Measurements from ENCODE around the gene AS3MT. TPM values are rescaled to one million over a fixed set of nuclear protein-coding genes. Genes with fewer than 3 reads are reported as not detected.

The AS3MT gene
- total RNA-seq, 6 experiments from 2014 or later, result 5.3 to 23.2 (median 14.4) TPM

DNA sequence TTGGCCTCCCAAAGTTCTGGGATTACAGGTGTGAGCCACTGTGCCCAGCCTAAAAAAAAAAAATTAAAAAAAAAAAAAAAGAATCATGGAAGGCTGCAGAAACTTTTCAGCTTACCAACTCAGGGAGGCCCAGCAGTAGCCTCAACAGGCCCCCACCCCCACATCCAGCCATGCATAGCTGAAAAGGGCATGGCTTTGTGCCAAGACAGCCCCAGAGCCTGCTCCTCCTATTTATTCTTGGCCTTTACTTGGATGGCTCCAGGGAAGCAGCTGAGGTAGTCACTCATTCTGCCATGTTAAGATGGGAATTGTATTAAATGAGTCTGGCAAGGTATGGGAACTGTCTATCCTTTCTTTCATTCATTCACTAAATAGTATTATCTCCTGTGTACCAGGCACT is 35.1 kb downstream of the AS3MT start:
- TF ChIP-seq, protein P1, sequence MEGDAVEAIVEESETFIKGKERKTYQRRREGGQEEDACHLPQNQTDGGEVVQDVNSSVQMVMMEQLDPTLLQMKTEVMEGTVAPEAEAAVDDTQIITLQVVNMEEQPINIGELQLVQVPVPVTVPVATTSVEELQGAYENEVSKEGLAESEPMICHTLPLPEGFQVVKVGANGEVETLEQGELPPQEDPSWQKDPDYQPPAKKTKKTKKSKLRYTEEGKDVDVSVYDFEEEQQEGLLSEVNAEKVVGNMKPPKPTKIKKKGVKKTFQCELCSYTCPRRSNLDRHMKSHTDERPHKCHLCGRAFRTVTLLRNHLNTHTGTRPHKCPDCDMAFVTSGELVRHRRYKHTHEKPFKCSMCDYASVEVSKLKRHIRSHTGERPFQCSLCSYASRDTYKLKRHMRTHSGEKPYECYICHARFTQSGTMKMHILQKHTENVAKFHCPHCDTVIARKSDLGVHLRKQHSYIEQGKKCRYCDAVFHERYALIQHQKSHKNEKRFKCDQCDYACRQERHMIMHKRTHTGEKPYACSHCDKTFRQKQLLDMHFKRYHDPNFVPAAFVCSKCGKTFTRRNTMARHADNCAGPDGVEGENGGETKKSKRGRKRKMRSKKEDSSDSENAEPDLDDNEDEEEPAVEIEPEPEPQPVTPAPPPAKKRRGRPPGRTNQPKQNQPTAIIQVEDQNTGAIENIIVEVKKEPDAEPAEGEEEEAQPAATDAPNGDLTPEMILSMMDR (IDR thresholded peaks at IDR 0.05), result no peak
- no peak for TF ChIP-seq POLR2A (IDR thresholded peaks at IDR 0.05)
- H3K4me1 ChIP-seq, result no peaks in the 10 kb centered on the region
- DNase-seq (no peak), ATAC-seq (no peak)
- no peak overlapping the region for H3K27ac ChIP-seq
- no peak overlapping the region for H3K4me3 ChIP-seq
- no peaks in the 10 kb centered on the region for H3K27me3 ChIP-seq
- no peaks in the 10 kb centered on the region for H3K9me3 ChIP-seq
- H3K36me3 ChIP-seq, result peaks cover 0 to 8% (median 0%) of the 10 kb centered on the region in 4 donors
- intact Hi-C loops (cut with DNase I), result loop anchor here (5.0 to 10.0 kb wide), 2 partner anchors 72 to 170 kb away; no protein-coding TSS in a partner anchor

DNA sequence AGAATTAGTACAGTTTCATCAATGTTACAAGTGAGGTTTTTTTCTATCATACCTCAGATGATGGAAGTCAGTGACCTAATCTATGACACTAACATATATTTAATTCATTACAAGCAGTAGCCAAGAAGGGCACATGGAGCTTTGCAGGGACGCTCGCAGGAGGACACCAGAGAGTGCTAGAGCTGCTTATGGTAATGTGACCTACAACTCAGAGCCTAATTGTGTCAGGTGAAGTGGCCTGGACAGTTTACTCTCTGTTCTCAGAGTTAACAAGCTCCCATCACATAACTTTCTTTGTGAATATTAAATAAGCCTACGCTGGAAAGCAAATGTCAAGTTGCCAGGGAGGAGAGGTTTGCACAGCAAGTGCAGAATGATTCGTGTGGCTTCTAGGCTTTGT is 37.2 kb downstream of the AS3MT start:
- TF ChIP-seq POLR2A (IDR thresholded peaks at IDR 0.05), result no peak
- TF ChIP-seq, protein P1 (IDR thresholded peaks at IDR 0.05), result no peak
- Histone ChIP-seq H3K4me1 (no peaks in the 10 kb centered on the region), H3K4me3 (no peak overlapping the region), H3K27ac (no peak overlapping the region), H3K9me3 (no peaks in the 10 kb centered on the region), H3K27me3 (no peaks in the 10 kb centered on the region), H3K36me3 (peaks cover 0 to 5% (median 0%) of the 10 kb centered on the region in 4 donors)
- WGBS (ENCODE audit: insufficient coverage, low coverage, low lambda C conversion rate, missing lambda C conversion rate), result 65% methylated on average over 4 of the region's 4 CpGs
- intact Hi-C loops (cut with DNase I), result loop anchor here (10.0 kb wide), 1 partner anchor 172 kb away; no protein-coding TSS in a partner anchor
- no peak for ATAC-seq
- no peak for DNase-seq

DNA sequence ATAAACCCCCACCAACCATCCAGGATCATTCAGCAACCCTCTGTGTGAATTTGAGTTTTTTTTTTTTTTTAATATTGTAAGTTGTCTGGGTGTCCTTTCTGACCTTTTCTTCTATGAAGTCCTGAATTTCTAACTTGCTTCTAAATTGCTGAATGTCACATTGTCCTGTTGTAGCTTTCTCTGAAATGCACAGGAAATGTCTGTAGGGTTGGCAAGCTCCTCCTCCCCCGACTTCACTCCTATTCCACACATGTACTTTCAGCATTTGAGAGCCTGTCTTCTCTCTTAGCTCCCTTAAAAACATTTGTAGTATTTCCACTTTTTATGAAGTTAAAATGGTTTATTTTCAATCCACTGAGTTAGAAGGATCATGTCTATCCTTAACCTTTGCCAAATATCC is 45.5 kb downstream of the AS3MT start:
- H3K9me3 ChIP-seq, result no peaks in the 10 kb centered on the region
- no peak overlapping the region for H3K4me3 ChIP-seq
- no peak for ATAC-seq
- no peak for TF ChIP-seq POLR2A (IDR thresholded peaks at IDR 0.05)
- TF ChIP-seq, protein P1 (IDR thresholded peaks at IDR 0.05), result no peak
- no peaks in the 10 kb centered on the region for H3K27me3 ChIP-seq
- H3K4me1 ChIP-seq, result peaks cover 0 to 8% (median 3%) of the 10 kb centered on the region in 4 donors
- H3K36me3 ChIP-seq, result no peaks in the 10 kb centered on the region
- WGBS (ENCODE audit: insufficient coverage, low coverage, low lambda C conversion rate, missing lambda C conversion rate), result 63% methylated on average over 1 of the region's 1 CpG
- DNase-seq, result no peak
- H3K27ac ChIP-seq, result no peak overlapping the region
- intact Hi-C loops (cut with DNase I), result loop anchor here (5.0 to 10.0 kb wide), 2 partner anchors 153 to 330 kb away; partner anchors contain the start of gene RPEL1 (in 1 of the 2)

DNA sequence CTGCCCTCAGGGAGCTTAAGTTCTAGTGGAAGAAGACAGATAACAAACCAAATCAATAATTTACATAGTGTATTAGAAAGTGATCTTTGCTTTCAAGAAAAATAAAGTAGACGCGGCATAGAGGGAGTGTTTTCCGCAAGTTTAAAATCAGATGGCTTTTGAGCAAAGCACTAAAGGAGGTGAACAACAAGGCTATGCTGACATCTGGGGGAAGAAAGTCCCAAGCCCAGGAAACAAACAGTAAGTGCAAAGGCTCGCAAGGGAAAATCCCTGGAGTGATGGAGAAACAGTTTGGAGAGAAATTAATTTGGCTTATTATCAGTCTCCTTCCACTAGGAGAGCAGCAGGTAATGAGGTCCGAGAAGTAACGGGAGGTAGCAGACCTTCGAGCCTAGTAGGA is 46.9 kb downstream of the AS3MT start:
- WGBS (ENCODE audit: insufficient coverage, low coverage, low lambda C conversion rate, missing lambda C conversion rate), result 57% methylated on average over 7 of the region's 7 CpGs
- DNase-seq (no peak), ATAC-seq (no peak)
- no peak overlapping the region for H3K27ac ChIP-seq
- no peak overlapping the region for H3K4me3 ChIP-seq
- H3K9me3 ChIP-seq, result no peaks in the 10 kb centered on the region
- no peaks in the 10 kb centered on the region for H3K27me3 ChIP-seq
- H3K36me3 ChIP-seq, result no peaks in the 10 kb centered on the region
- peaks cover 0 to 21% (median 5%) of the 10 kb centered on the region in 4 donors for H3K4me1 ChIP-seq
- intact Hi-C loops (cut with DNase I), result loop anchor here (5.0 to 10.0 kb wide), 2 partner anchors 151 to 329 kb away; partner anchors contain the start of gene RPEL1 (in 1 of the 2)
- TF ChIP-seq, protein P1 (IDR thresholded peaks at IDR 0.05), result no peak
- no peak for TF ChIP-seq POLR2A (IDR thresholded peaks at IDR 0.05)

Data from right lobe of liver (tissue), 6 donors.